Keratinocyte (primary cell): ENCODE measurements around the gene GPX2. TPM values are rescaled to one million over a fixed set of nuclear protein-coding genes. Genes with fewer than 3 reads are reported as not detected.

ENCODE experiments used
- DNase-seq: peaks from one replicate; pipeline ENCODE4 v3.0.0-alpha.2; 2011; ENCODE audit warnings: low read depth, missing footprints, low spot score
- FAIRE-seq: peaks from 2 replicates; lab custom pipeline; 2011; peaks lifted over from hg19 to GRCh38; lab: Jason Lieb, UNC
- H2AFZ ChIP-seq: 2 replicates; pipeline ENCODE4 v1.6.0; 2012; ENCODE audit warnings: low read length, control low read depth, inconsistent platforms; ENCODE audit not compliant: control insufficient read depth
- H3K27ac ChIP-seq: 2 replicates; pipeline ENCODE4 v1.5.1; 2011; ENCODE audit warnings: low read length; ENCODE audit not compliant: control insufficient read depth, insufficient read depth
- H3K27me3 ChIP-seq: 3 replicates; pipeline ENCODE4 v1.6.0; 2011; ENCODE audit warnings: low read length; ENCODE audit not compliant: control insufficient read depth, insufficient read depth; ENCODE audit errors: extremely low read depth
- H3K36me3 ChIP-seq, 2 experiments: 2 replicates in 1 of 2; 3 replicates in 1 of 2; pipeline ENCODE4 v1.5.1; 2011; ENCODE audit warnings: low read length in 2 of 2, mild to moderate bottlenecking in 1 of 2; ENCODE audit not compliant: control insufficient read depth in 2 of 2, insufficient read depth in 2 of 2; ENCODE audit errors: extremely low read depth in 1 of 2
- H3K4me1 ChIP-seq: 3 replicates; pipeline ENCODE4 v1.5.1; 2011; ENCODE audit warnings: low read length; ENCODE audit not compliant: control insufficient read depth, insufficient read depth; ENCODE audit errors: extremely low read depth
- H3K4me2 ChIP-seq: 3 replicates; pipeline ENCODE4 v1.6.0; 2011; ENCODE audit warnings: low read depth, low read length; ENCODE audit not compliant: control insufficient read depth, insufficient read depth; ENCODE audit errors: extremely low read depth
- H3K4me3 ChIP-seq, 3 experiments: fragments of 200-600 bp in 1 of 3; sonication (generic) in 1 of 3; 2 replicates in 2 of 3; 3 replicates in 1 of 3; pipeline ENCODE4 v1.5.1; 2011 to 2016; ENCODE audit warnings: low read length in 3 of 3, mild to moderate bottlenecking in 3 of 3, control low read depth in 2 of 3, inconsistent platforms in 1 of 3, low read depth in 1 of 3, mixed read lengths in 1 of 3, mixed run types in 1 of 3, moderate library complexity in 1 of 3; ENCODE audit not compliant: control insufficient read depth in 2 of 3, insufficient read depth in 2 of 3; ENCODE audit errors: extremely low read depth in 1 of 3
- H3K79me2 ChIP-seq: 2 replicates; pipeline ENCODE4 v1.6.0; 2012; ENCODE audit warnings: low read length; ENCODE audit not compliant: control insufficient read depth, insufficient read depth
- H3K9ac ChIP-seq: 3 replicates; pipeline ENCODE4 v1.6.0; 2011; ENCODE audit warnings: low read length; ENCODE audit not compliant: control insufficient read depth, insufficient read depth; ENCODE audit errors: extremely low read depth
- H3K9me1 ChIP-seq: 3 replicates; pipeline ENCODE4 v1.6.0; 2011; ENCODE audit warnings: low read length; ENCODE audit not compliant: control insufficient read depth, insufficient read depth; ENCODE audit errors: extremely low read depth
- H3K9me3 ChIP-seq: 2 replicates; pipeline ENCODE4 v1.5.1; 2012; ENCODE audit warnings: low read depth, low read length; ENCODE audit not compliant: control insufficient read depth
- H4K20me1 ChIP-seq: 3 replicates; pipeline ENCODE4 v1.6.0; 2011; ENCODE audit warnings: low read length; ENCODE audit not compliant: control insufficient read depth, insufficient read depth; ENCODE audit errors: extremely low read depth
- EZH2 ChIP-seq: IDR thresholded peaks from one replicate; pipeline ENCODE4 v1.6.1; 2012; ENCODE audit warnings: inconsistent platforms, mild to moderate bottlenecking, low read length, moderate library complexity
- dilution Hi-C: fragments of 300-500 bp; cut with MboI; formaldehyde crosslinking; loops from one replicate; pipeline ENCODE4 v1.7.0; 2020; ENCODE audit warnings: low sequenced_read_pairs; ENCODE audit not compliant: extremely low pct_ligation_motif_present
- polyA plus RNA-seq, 5 experiments: library from polyadenylated mRNA; depleted of rRNA in 3 of 5; stranded (reverse) in 3 of 5; stranded (forward) in 1 of 5; unstranded in 1 of 5; fragments of >200 nt; gene quantifications; 1 replicate in 1 of 5; 2 replicates in 3 of 5; 3 replicates in 1 of 5; pipeline versions ENCODE4 v1.2.1 to v1.2.3, GENCODE V29; 2011 to 2012; ENCODE audit warnings: missing spikeins in 2 of 5, low read depth in 1 of 5, low replicate concordance in 1 of 5
- TF ChIP-seq, protein P1 (sequence below), 3 experiments: IDR thresholded peaks in 1 of 3; conservative IDR thresholded peaks in 1 of 3; optimal IDR thresholded peaks in 1 of 3; 2 replicates in 2 of 3; 3 replicates in 1 of 3; pipeline versions ENCODE3 to v1.5.1; 2011; ENCODE audit warnings: low read length in 3 of 3, mild to moderate bottlenecking in 3 of 3, moderate library complexity in 2 of 3, control low read depth in 1 of 3, inconsistent platforms in 1 of 3; ENCODE audit not compliant: insufficient read depth in 2 of 3; ENCODE audit errors: extremely low read depth in 1 of 3

GPX2 gene
- polyA plus RNA-seq, 1 donor (not counting 4 experiments of a cell fraction or from before 2014, with no cell fraction given) = 47.0 TPM

DNA sequence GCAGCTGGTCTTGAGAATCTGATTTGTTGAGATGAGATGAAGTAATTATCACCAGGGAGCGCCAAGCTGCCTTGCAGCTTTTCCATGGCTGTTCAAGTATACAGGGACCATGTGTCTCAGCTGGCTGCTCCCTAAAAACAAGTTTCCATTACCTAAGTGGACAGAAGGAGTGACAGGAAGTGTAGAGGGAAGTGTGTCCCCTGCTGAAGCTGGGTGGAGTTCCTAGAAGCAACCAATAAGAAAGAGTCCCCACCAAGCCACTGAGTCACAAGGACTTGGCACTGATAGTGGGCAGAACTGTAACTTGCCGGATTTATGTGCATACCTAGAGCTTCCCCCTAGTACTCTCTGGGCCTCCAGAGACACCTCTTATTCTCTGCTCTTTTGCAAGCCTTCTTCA, 1.5 kb upstream of the GPX2 start:
- Histone ChIP-seq H3K9me1 (no peaks in the 10 kb centered on the region), H2AFZ (no peak overlapping the region), H3K27ac (no peak overlapping the region), H3K4me3 (no peak overlapping the region), H4K20me1 (no peaks in the 10 kb centered on the region), H3K9me3 (no peaks in the 10 kb centered on the region), H3K4me1 (peaks cover 16% of the 10 kb centered on the region), H3K27me3 (no peaks in the 10 kb centered on the region), H3K79me2 (peaks cover 4% of the 10 kb centered on the region), H3K36me3 (peaks cover 0 to 13% of the 10 kb centered on the region in 2 experiments), H3K9ac (no peak overlapping the region), H3K4me2 (no peak overlapping the region)
- dilution Hi-C loops = no loop called here
- FAIRE-seq (no peak), DNase-seq (no peak)
- TF ChIP-seq EZH2 = no peak
- TF ChIP-seq, protein P1, sequence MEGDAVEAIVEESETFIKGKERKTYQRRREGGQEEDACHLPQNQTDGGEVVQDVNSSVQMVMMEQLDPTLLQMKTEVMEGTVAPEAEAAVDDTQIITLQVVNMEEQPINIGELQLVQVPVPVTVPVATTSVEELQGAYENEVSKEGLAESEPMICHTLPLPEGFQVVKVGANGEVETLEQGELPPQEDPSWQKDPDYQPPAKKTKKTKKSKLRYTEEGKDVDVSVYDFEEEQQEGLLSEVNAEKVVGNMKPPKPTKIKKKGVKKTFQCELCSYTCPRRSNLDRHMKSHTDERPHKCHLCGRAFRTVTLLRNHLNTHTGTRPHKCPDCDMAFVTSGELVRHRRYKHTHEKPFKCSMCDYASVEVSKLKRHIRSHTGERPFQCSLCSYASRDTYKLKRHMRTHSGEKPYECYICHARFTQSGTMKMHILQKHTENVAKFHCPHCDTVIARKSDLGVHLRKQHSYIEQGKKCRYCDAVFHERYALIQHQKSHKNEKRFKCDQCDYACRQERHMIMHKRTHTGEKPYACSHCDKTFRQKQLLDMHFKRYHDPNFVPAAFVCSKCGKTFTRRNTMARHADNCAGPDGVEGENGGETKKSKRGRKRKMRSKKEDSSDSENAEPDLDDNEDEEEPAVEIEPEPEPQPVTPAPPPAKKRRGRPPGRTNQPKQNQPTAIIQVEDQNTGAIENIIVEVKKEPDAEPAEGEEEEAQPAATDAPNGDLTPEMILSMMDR (optimal IDR thresholded peaks at IDR 0.05 in 1 of 3, IDR thresholded peaks at IDR 0.05 in 1 of 3, conservative IDR thresholded peaks at IDR 0.05 in 1 of 3; ENCODE audit: extremely low read depth in 1 of 3, insufficient read depth in 2 of 3, low read length in 3 of 3) = no peak

DNA sequence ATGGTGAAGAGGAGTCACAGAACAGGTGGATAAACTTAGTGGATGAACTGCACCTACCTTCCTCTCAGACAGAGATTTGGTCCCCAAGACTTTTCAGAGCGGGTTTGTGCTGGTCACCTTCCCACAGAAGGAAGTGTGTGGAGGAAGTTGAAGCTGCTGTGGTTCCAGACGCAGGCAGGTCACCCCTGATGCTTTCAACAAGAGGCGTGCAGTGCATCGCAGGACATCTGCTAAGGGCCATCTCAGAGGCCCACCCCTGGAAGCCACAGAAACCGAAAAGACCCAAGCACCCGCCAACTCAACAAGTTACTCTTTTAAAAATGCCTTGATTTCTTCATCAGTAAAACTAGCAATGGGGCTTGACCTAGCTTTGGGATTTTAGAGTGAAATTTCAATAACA, 1.0 kb upstream of the GPX2 start:
- H3K79me2 ChIP-seq = peaks cover 4% of the 10 kb centered on the region
- H3K27me3 ChIP-seq = no peaks in the 10 kb centered on the region
- dilution Hi-C loops = no loop called here
- H4K20me1 ChIP-seq = no peaks in the 10 kb centered on the region
- DNase-seq (no peak), FAIRE-seq (no peak)
- H3K27ac ChIP-seq = no peak overlapping the region
- H2AFZ ChIP-seq = no peak overlapping the region
- no peak overlapping the region for H3K4me3 ChIP-seq
- TF ChIP-seq, protein P1 (optimal IDR thresholded peaks at IDR 0.05 in 1 of 3, IDR thresholded peaks at IDR 0.05 in 1 of 3, conservative IDR thresholded peaks at IDR 0.05 in 1 of 3; ENCODE audit: extremely low read depth in 1 of 3, insufficient read depth in 2 of 3, low read length in 3 of 3) = no peak
- H3K9me3 ChIP-seq = no peaks in the 10 kb centered on the region
- no peaks in the 10 kb centered on the region for H3K9me1 ChIP-seq
- H3K4me2 ChIP-seq = no peak overlapping the region
- no peak overlapping the region for H3K9ac ChIP-seq
- H3K36me3 ChIP-seq = peaks cover 0 to 14% of the 10 kb centered on the region in 2 experiments
- H3K4me1 ChIP-seq = peaks cover 16% of the 10 kb centered on the region
